Measurements from ENCODE around the gene LILRB1.
"Not testable (repeated sequence)": the region's sequence is repeated elsewhere in the genome, so short reads cannot be mapped to it uniquely, and the experiment has no call there.

DNA sequence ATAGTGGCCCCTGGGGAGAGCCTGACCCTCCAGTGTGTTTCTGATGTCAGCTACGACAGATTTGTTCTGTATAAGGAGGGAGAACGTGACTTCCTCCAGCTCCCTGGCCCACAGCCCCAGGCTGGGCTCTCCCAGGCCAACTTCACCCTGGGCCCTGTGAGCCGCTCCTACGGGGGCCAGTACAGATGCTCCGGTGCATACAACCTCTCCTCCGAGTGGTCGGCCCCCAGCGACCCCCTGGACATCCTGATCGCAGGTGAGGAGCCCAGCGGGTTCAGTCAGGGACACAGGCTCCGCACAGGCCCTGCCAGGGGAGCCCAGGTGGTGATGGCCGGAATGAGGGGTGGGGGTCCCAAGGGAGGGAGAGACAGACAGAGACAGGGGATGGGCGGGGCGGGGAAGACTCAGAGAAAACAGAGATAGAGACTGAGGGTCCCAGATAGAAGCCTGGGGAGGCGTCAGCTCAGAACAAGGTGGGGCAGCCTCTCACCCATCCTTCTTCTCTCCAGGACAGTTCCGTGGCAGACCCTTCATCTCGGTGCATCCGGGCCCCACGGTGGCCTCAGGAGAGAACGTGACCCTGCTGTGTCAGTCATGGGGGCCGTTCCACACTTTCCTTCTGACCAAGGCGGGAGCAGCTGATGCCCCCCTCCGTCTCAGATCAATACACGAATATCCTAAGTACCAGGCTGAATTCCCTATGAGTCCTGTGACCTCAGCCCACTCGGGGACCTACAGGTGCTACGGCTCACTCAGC, 34.4 kb upstream of the LILRB1 start:
- TF ChIP-seq, protein P1, sequence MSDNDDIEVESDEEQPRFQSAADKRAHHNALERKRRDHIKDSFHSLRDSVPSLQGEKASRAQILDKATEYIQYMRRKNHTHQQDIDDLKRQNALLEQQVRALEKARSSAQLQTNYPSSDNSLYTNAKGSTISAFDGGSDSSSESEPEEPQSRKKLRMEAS (CRISPR knock-in tag; IDR thresholded peaks at IDR 0.05) = not testable (repeated sequence)
- TF ChIP-seq TAF1 (IDR thresholded peaks at IDR 0.05; ENCODE audit: control insufficient read depth, extremely low read depth, insufficient read depth, low read length, severe bottlenecking); GTF2F1 (IDR thresholded peaks at IDR 0.05; ENCODE audit: low read depth, low read length); MTA3 (IDR thresholded peaks at IDR 0.05; ENCODE audit: borderline replicate concordance): not testable (repeated sequence)
- TF ChIP-seq, protein P2, sequence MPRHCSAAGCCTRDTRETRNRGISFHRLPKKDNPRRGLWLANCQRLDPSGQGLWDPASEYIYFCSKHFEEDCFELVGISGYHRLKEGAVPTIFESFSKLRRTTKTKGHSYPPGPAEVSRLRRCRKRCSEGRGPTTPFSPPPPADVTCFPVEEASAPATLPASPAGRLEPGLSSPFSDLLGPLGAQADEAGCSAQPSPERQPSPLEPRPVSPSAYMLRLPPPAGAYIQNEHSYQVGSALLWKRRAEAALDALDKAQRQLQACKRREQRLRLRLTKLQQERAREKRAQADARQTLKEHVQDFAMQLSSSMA (CRISPR knock-in tag; IDR thresholded peaks at IDR 0.05) = not testable (repeated sequence)
- TF ChIP-seq, protein P3, sequence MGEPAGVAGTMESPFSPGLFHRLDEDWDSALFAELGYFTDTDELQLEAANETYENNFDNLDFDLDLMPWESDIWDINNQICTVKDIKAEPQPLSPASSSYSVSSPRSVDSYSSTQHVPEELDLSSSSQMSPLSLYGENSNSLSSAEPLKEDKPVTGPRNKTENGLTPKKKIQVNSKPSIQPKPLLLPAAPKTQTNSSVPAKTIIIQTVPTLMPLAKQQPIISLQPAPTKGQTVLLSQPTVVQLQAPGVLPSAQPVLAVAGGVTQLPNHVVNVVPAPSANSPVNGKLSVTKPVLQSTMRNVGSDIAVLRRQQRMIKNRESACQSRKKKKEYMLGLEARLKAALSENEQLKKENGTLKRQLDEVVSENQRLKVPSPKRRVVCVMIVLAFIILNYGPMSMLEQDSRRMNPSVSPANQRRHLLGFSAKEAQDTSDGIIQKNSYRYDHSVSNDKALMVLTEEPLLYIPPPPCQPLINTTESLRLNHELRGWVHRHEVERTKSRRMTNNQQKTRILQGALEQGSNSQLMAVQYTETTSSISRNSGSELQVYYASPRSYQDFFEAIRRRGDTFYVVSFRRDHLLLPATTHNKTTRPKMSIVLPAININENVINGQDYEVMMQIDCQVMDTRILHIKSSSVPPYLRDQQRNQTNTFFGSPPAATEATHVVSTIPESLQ (CRISPR knock-in tag; IDR thresholded peaks at IDR 0.05) = not testable (repeated sequence)
